Fibroblast of skin of left quadriceps (primary cell): ENCODE results near the gene MUC3A.
"Not testable (repeated sequence)": the region's sequence is repeated elsewhere in the genome, so short reads cannot be mapped to it uniquely, and the experiment has no call there.

Experiments
- DNase-seq, 2 experiments: peaks; one replicate each; pipeline ENCODE4 v3.0.0-alpha.2; 2013; ENCODE audit warnings: low read depth in 2 of 2

The MUC3A gene, protein sequence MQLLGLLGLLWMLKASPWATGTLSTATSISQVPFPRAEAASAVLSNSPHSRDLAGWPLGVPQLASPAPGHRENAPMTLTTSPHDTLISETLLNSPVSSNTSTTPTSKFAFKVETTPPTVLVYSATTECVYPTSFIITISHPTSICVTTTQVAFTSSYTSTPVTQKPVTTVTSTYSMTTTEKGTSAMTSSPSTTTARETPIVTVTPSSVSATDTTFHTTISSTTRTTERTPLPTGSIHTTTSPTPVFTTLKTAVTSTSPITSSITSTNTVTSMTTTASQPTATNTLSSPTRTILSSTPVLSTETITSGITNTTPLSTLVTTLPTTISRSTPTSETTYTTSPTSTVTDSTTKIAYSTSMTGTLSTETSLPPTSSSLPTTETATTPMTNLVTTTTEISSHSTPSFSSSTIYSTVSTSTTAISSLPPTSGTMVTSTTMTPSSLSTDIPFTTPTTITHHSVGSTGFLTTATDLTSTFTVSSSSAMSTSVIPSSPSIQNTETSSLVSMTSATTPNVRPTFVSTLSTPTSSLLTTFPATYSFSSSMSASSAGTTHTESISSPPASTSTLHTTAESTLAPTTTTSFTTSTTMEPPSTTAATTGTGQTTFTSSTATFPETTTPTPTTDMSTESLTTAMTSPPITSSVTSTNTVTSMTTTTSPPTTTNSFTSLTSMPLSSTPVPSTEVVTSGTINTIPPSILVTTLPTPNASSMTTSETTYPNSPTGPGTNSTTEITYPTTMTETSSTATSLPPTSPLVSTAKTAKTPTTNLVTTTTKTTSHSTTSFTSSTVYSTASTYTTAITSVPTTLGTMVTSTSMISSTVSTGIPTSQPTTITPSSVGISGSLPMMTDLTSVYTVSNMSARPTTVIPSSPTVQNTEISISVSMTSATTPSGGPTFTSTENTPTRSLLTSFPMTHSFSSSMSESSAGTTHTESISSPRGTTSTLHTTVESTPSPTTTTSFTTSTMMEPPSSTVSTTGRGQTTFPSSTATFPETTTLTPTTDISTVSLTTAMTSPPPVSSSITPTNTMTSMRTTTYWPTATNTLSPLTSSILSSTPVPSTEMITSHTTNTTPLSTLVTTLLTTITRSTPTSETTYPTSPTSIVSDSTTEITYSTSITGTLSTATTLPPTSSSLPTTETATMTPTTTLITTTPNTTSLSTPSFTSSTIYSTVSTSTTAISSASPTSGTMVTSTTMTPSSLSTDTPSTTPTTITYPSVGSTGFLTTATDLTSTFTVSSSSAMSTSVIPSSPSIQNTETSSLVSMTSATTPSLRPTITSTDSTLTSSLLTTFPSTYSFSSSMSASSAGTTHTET (N-terminal part only)

DNA sequence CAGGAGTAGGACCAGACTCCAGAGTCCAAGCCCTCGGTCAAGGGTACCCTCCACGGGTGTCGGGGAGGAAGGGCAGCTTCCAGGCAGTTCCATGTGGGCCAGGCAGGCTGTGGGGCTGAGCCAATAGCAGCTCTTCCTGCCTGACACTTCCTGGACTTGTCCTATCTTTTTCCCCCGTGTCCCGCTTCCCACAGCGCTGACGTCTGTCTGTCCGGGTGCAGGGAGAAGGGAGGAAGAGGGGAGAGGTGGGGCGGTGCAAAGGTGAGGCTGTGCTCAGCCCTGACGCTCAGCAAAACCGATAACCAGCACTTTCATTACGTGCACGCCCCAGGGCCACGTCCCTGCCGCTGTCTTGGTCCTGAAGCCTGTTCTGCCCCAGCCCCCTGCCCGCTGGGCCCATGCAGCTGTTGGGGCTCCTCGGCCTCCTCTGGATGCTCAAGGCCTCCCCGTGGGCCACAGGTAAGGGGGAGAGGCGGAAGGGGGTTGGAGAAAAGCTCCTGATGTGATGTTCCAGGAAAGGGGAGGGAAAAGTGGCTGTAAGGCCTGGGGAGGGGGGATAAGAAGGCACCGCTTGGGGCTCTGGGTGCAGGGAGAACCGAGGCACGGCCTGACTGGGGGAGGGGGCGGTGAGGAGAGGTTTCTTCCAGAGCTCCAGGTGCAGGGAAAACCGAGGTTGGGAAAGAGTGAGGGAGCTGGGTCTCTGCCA lies at the start of gene MUC3A:
TSS of gene MUC3A (plus strand) at position 308 of the 706 bp plus-strand sequence. CDS start at position 399, 91 bp downstream.
- DNase-seq = no peak

DNA sequence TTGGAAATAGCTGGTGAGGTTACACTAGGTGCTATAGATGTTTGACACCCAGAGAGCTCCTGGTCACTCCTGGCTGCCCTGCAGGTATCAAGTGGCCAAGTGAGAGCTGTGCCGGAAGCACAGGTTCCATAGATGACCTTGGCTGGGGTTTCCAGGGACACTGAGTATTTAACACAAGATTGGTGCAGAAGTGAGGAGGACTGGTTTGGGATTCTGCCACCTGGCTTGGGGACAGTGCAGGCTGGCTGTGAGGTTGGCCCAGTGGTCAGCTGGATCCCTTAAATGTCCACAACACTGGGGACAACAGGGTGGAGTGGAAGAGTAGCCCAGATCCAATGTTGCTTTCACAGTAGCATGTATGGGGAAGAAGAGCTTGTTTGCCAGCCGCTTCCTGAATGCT lies 48.4 kb upstream of the MUC3A start:
- DNase-seq = no peak

DNA sequence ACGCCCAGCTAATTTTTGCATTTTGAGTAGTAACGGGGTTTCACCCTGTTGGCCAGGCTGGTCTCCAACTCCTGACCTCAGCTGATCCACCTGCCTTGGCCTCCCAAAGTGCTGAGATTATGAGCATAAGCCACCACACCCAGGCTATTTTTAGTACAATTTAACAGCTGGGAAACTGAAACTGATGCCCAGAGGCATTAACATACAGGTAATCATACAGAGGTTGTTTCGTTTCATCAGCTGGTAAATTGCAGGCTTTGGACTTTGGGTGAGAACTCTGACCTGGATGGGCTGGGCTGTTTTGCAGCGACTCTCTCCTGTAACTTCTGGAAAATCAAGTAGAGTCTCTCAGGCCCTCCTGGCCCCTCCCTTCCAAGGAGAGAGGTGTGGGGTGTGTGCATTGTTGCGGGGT lies 47.4 kb upstream of the MUC3A start:
- no peak for DNase-seq

DNA sequence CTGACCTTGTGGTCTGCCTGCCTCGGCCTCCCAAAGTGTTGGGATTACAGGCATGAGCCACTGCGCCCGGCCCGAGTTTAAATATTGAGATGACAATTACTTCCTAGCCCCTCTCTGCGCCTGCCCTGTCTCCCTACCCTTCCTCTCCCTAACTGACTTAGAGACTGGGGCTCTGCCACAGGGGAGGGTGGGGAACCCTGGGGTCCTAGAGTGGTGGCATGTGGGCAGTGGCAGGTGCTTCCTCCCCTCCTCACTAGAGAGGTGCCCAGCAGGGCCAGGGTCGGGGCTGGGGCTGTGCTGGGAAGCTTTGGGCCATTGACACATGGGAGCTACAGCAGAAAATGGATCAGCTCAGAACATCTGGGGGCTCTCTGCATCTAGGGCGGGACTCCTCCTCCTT lies 46.7 kb upstream of the MUC3A start:
- DNase-seq = no peak

DNA sequence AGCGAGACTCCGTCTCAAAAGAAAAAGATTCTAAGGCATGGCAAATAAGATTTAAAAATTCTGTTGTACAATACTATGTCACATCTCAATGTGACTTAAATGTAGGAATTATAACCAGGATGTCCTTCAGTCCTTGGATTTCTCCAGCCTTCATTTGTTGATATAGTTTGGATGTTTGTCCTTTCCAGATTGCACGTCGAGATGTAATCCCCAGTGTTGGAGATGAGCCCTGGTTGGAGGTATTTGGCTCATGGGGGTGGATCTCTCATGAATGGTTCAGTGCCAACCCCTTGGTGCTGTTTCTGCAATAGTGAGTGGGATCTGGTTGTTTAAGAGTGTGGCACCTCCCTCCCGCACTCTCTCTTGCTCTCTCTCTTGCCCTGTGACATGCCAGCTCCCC lies 40.8 kb upstream of the MUC3A start:
- no peak for DNase-seq

DNA sequence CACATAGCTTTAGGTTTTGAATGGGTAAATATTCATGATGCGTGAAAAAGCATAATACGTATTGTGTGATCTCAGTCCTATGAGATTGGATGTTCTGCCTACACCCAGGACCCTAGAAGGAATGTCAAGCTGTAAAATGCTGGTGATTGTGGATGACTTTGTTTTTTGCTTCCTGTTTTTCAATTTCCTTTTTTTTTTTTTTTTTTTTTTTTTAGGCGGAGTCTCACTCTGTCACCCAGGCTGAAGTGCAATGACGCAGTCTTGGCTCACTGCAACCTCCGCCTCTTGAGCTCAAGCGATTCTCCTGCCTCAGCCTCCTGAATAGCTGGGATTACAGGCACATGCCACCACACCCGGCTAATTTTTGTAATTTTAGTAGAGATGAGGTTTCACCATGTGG lies 38.9 kb upstream of the MUC3A start:
- not testable (repeated sequence) for DNase-seq

DNA sequence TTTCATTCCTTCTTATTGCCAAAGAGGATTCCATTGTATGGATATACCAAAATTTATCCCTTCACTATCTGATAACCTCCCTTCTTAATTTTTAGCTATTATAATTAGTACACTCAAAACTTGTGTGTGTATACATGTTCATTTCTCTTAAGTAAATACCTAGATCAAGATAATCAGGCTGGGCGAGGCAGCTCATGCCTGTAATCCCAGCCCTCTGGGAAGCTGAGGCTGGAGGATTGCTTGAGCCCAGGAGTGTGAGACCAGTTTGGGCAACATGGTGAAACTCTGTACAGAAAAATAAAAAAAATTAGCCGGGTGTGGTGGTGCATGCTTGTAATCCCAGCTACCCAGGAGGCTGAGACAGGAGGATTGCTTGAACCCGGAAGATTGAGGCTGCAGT lies 37.9 kb upstream of the MUC3A start:
- DNase-seq = no peak

DNA sequence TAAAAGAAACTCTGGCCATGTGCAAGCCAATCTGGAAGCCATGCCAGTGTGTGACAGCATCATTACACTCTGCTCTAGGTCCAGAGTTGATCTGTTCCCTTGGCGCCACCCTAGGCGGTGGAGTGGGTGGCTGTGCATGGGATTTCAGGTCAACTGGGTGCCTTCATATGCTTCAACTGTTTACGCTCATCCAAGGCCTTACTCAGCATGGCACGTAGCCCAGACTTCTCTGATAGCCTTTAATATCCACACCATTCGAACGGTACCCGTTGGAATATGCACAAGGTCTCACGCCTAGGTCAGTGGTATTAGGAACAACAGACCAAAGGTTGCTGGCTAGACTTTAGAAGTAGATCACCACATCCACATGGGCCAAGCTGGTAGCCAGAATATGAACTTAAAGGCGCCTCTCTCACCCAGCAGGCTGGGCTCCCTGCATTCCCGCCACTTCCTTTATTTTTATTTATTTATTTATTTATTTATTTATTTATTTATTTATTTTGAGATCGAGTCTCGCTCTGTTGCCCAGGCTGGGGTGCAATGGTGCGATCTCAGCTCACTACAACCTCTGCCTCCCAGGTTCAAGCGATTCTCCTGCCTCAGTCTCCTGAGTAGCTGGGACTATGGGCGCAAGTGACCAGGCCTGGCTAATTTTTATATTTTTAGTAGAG lies 35.0 kb upstream of the MUC3A start:
- DNase-seq = no peak

DNA sequence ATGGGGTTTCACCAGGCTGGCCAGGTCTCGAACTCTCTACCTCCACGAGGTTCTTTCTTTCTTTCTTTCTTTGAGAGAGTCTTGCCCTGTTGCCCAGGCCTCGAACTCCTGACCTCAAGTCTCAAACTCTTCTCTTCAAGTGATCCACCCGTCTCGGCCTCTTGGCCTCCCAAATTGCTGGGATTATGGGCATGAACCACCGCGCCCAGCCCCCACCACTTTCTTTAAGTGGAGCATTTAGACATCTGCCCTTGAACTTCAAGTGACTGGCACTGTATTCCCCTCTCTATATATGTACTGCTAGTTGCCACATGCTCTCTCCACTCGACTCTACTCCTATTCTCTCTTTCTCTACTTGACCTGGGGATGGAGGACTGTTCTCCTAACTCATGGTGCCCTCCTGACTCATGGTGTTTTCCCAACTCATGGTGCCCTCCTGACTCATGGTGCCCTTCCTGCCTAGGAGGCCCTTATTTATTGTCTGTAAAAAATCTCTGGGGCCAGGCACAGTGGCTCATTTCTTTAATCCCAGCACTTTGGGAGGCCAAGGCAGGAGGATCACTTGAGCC lies 34.4 kb upstream of the MUC3A start:
- DNase-seq = no peak

DNA sequence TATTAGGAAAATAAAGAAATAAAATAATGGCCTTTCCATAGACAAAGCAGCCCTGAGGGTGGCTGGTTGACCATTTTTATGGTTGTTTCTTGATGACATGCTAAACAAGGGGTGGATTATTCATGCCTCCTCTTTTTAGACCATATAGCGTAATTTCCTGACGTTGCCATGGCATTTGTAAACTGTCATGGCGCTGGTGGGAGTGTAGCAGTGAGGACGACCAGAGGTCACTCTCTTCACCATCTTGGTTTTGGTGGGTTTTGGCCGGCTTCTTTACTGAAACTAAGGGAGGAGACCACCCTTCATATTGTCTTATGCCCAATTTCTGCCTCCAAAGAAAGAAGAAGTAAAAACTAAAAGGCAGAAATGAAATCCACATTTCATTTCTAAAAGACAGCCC lies 30.0 kb upstream of the MUC3A start:
- DNase-seq = not testable (repeated sequence)

DNA sequence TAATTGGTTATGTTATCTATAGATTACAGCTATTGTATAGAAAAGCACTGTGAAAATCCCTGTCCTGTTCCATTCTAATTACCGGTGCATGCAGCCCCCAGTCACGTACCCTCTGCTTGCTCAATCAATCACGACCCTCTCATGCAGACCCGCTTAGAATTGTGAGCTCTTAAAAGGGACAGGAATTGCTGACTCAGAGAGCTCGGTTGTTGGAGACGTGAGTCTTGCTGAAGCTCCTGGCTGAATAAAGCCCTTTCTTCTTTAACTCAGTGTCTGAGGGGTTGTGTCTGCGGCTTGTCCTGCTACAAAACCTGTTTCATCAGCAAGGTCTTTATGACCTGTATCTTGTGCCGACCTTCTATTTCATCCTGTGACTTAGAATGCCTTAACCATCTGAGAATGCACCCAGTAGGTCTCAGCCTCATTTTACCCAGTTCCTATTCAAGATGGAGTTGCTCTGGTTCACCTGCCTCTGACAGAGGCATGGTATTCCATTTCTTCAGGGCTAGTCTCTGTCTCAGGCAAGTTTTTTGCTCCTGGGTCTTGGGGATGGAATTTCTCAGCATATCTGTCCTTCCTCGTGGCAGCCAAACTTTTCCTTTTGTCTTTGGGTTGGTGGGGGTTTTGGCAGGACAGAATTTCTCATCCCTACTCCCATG lies 29.4 kb upstream of the MUC3A start:
- not testable (repeated sequence) for DNase-seq

DNA sequence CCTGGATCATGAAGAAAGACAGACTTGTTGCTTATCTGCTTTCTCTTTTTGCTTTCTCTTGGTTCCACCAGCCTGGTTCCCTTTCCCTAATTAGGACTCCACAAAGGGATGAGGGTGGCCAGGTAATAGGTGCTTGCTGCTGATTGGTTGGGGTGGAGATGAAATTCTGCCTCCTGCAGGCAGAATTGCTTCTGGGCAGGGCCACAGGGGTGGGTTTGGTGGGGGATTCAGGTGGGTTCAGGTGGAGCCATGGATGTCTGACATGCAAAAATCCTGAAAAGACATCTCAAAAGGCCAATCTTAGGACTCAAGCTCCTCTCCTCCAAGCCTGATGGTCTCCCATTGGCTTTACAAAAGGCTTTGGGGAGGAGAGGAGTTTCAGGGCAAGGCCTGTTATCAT lies 28.3 kb upstream of the MUC3A start:
- DNase-seq = no peak

DNA sequence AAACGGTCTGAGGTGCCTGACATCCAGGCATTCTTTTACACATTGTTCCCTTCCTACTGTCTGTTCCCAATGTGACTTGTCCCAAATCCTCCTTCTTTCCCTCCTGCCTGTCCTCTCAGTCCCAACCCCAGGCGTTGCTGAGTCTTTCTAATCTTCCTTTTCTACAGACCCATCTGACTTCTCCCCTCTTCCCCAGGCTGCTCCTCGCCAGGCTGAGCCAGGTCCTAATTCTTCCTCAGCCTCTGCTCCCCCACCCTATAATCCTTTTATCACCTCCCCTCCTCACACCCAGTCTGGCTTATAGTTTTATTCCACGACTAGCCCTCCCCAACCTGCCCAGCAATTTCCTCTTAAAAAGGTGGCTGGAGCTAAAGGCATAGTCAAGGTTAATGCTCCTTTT lies 25.7 kb upstream of the MUC3A start:
- DNase-seq = not testable (repeated sequence)

DNA sequence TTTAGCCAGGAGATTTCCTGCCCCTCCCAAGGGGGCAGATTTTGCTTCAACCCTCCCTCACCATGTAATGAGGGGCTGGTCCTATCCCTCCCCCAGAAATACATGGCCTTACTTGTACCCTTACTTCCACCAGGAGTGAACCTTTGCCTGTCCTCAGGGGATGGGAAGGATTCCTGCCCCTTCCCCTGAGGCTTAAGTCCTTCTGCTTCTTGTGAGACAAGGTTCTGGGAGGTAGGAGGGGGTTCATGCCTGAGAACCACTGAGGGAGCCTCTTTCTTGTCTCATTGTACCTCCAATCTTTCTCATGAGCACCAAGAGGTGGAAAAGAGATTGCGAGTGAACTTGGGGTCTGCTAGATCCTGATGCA lies 19.5 kb upstream of the MUC3A start:
- DNase-seq = no peak

DNA sequence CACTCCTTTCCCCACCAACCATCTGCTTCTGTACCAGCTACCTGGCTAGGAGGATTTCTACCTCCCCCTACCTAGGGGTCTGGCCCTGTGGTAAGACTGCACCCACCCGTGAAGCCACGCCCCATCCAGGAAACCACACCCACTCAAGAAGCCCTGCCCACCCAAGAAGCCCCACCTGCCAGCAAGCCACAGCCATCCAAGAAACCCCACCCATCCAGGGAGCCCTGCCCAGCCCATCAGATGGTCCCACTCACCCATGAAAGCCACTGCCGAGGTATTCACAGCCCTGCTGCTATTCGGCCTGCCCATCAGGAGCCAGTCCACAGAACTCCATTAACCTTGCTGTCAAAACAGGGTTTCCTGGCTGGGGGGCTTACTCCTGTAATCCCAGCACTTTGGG lies 15.6 kb upstream of the MUC3A start:
- DNase-seq = no peak

DNA sequence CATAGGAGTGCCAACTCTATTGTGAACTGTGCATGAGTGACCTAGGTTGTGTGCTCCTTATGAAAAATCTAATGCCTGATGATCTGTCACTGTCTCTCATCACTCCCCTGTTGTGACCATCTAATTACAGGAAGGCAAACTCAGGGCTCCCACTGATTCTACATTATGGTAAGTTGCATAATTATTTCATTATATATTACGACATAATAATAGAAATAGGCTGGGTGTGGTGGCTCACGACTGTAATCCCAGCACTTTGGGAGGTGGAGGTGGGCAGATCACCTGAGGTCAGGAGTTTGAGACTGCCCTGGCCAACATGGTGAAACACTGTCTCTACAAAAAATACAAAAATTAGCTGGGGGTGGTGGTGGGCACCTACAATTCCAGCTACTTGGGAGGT lies 14.0 kb upstream of the MUC3A start:
- not testable (repeated sequence) for DNase-seq

DNA sequence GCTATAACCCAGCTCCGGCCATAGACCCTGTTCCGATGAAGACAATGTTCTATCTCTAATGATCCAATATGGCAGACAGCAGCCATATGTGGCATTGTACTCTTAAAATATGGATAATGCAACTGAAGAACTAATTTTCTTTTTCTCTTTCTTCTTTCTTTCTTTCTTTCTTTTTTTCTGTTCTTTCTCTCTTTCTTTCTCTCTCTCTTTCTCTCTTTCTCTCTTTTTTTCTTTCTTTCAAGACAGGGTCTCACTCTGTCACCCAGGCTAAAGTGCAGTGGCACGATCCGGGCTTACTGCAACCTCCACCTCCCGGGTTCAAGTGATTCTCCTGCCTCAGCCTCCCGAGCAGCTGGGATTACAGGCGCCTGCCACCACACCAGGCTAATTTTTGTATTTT lies 13.2 kb upstream of the MUC3A start:
- DNase-seq = not testable (repeated sequence)

DNA sequence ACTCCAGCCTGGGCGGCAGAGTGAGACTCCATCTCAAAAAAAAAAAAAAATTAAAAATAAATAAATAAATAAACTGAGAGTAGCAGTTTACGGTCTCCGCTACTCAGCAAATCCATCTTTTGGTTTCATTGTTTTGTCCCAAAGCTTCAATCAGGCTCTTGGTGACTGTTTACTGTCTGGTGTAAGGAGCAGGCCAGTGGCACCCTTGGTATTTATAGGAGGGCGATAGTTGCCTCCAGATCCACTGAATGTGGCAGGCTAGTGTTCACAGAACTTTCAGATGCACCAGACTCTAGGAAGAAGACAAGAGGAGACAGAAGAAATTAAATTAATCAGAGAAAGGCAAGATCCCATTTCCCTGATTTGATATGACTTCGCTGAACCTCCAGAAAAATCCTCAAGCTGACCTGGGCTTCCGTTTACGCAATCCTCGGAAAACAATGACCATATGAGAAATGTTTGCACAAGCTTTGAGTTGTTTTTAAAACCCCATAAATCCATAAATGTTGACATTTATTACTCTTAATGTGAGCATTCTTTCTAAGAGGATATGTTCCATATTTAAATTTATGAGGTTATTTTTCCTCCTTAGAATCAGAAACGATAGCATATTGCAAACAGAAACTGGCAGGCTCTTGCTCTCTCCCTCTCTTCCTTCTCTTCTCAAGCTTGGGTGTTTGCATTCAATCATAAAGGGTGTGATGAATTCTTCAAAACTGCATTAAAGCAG lies 7.1 kb upstream of the MUC3A start:
- DNase-seq = no peak

DNA sequence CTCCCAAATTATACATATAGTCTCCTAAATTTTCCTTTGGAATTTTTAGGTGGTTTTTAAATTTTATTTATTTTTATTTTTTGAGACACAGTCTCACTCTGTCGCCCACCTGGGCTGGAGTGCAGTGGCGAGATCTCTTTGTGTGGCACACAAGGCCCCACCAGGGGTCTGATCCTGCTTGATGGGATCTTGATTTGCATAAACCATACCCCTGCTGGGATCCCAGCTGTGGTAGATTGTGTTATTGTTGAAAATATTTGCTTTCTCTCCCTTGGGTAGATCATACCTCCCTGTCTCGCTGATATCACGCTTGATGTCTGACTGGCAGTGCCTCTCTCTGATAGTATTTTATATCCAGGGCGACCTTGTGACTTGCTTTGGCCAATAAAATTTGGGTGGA lies 5.6 kb upstream of the MUC3A start:
- DNase-seq = no peak
